ENCODE data around the gene STK32B.

The STK32B gene

DNA sequence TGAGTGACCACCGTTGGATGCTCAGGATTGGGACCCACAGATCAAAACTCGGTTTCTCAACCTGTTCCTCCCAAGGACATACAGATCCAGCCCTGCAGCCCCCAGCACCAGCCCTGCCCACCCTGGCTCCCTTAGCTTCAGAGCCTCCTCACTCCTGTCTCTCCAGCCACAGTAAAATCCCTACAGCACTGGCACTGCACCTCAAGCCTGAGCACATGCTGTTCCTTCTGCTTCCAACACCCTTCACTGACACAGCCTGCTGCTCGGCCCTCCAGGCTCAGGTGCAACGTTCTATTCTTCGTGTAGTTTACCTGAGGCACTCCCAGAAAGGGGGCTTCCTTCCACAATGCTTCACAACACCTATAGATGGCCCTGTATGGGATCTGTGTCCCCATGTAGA lies 493.5 kb downstream of the STK32B start:
- no peak overlapping the region for H3K27ac ChIP-seq
- TF ChIP-seq, protein P1, sequence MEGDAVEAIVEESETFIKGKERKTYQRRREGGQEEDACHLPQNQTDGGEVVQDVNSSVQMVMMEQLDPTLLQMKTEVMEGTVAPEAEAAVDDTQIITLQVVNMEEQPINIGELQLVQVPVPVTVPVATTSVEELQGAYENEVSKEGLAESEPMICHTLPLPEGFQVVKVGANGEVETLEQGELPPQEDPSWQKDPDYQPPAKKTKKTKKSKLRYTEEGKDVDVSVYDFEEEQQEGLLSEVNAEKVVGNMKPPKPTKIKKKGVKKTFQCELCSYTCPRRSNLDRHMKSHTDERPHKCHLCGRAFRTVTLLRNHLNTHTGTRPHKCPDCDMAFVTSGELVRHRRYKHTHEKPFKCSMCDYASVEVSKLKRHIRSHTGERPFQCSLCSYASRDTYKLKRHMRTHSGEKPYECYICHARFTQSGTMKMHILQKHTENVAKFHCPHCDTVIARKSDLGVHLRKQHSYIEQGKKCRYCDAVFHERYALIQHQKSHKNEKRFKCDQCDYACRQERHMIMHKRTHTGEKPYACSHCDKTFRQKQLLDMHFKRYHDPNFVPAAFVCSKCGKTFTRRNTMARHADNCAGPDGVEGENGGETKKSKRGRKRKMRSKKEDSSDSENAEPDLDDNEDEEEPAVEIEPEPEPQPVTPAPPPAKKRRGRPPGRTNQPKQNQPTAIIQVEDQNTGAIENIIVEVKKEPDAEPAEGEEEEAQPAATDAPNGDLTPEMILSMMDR (IDR thresholded peaks at IDR 0.05), result no peak
- no peak for TF ChIP-seq ZFX (IDR thresholded peaks at IDR 0.05; ENCODE audit: borderline replicate concordance)

- no peak for TF ChIP-seq ZFX (IDR thresholded peaks at IDR 0.05; ENCODE audit: borderline replicate concordance)
- TF ChIP-seq, protein P1 (IDR thresholded peaks at IDR 0.05), result no peak
- H3K27ac ChIP-seq, result no peak overlapping the region
Measured at GRCh38 chr4:5545271-5545670, 494.0 kb downstream of the STK32B start.

DNA sequence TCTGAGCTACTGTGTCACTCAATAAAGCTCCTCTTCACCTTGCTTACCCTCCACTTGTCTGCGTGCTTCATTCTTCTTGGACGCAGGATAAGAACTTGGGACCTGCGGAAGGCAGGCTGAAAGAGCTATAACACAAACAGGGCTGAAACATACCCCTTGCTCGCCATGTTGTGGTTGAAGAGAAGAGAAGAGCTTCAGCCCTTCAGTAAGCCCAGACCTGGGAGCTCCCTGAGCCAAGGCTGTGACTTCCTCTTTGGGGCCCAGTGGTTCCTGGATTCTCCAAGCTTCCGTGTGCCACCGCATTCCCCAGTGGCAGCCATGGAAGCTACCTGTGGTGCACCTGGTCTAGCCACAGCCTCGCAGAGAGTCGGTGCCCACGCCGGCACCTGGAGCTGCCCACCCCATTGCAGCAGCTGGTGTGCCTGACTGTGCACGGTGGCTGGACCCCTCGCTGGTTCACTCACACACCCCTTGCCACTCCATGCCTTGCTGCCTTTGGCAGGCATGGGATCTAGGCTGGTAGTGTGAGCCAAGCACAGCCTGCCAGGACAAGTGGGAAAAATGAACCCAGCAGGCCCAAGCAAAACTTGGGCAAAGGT lies 496.5 kb downstream of the STK32B start:
- TF ChIP-seq, protein P1 (IDR thresholded peaks at IDR 0.05), result no peak
- TF ChIP-seq ZFX (IDR thresholded peaks at IDR 0.05; ENCODE audit: borderline replicate concordance), result no peak
- H3K27ac ChIP-seq, result no peak overlapping the region

Data from 22Rv1 (cell line).